ENCODE data around the gene OTUB2. TPM values are rescaled to one million over a fixed set of nuclear protein-coding genes. Genes with fewer than 3 reads are reported as not detected.

The OTUB2 gene
- total RNA-seq, 1 experiment from 2014 or later = 7.7 TPM

DNA sequence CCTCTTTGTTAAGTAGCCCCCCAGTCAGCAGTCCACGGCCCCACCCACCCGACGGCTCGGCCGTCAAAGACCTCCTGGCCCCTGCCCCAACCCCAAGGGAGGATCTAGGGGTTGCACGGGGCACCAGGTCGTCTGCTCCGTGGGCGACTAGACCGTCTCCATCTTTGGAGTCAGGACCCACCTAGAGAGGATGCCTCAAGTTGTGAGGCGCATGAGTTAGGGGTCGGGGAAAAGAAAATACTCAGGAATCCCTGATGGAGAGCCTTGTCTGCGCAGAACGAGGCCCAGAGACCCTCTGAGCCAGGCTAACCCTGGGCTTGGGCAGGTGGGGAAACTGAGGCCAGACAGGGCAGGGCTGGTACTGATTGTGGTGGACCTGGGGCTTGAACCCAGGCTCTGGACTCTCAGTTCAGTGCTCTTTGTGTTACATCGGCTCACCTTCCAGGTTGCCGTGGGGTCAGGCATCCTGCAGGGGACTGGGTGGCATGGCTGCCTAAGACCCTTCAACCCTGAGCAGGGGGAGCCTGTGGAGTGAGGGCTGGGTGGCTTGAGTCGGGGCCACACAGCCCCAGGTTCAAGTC is 839 bp downstream of the OTUB2 start:
- H3F3A ChIP-seq (ENCODE audit: low read length, unreplicated experiment) = peaks cover 4% of the 10 kb centered on the region

DNA sequence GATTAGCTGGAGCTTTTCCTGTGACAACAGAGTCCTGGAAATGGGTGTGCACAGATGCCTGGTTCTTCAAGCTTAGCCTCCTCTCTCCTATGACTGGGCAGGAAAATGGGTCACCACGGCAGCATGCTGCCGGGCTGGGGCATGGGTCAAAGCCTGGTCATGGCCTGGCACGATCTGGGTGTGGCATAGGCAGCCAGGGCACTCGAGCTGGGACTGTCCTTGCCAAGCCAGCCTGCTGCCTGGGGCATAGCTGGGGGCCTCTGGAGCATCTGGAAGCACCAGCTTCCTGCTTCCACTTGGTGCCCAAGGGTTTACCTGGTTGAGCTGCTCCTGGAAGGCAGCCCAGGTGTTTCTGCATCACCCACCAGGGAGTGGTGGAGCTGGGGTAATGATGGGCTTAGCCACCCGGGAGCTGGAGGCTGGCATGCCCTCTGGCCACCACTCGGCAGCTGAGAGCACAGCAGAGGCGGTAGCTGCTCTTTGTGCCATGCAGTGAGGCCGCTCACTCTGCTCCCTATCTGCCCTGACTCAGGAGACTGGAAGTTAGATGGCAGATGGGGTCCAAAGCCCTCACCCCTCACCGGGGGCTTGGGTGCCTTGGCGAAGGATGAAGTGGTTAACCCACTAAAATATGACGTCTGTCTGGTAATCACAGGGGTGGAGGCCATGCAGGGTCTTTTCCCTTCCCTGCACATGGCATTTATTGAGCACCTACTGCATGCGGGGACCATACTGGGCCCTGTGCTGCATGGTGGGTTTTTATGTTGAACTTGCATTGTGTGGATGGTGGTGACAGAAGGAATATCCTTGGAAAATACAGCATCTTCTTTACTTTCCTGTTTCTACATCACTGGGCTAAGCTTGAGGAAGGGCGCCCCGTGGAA is 1.7 kb downstream of the OTUB2 start:
- ChIA-PET CTCF (interaction anchor here (0.9 to 1.7 kb wide), 4 partner anchors 9 to 104 kb away, joined by 3 to 9 read pairs (median 5); partner anchors contain the start of genes DDX24 and IFI27L1), POLR2A (ENCODE audit: unreplicated experiment) (interaction anchor here (0.5 kb wide), 1 partner anchor 41 kb away, joined by 3 read pairs; no protein-coding TSS in a partner anchor)
- no TSS peak for BruUV-seq (replicated peaks)
- Histone ChIP-seq H3F3A (ENCODE audit: low read length, unreplicated experiment) (peaks cover 4% of the 10 kb centered on the region), H3K36me3 (ENCODE audit: low read depth, low read length) (no peaks in the 10 kb centered on the region), H3K79me2 (ENCODE audit: low read length) (peaks cover 19% of the 10 kb centered on the region; the same call in 1 of the 2 replicates), H3K4me2 (ENCODE audit: low read length) (peak overlapping the region; percentile 72), H2AFZ (ENCODE audit: low read length) (no peak overlapping the region), H3K9ac (ENCODE audit: low read length) (peak overlapping the region; percentile 79), H3K9me3 (ENCODE audit: low read length) (no peaks in the 10 kb centered on the region), H4K20me1 (ENCODE audit: low read length) (no peaks in the 10 kb centered on the region), H3K27me3 (ENCODE audit: low read length) (no peaks in the 10 kb centered on the region), H3K27ac (ENCODE audit: low read length) (peak overlapping the region; percentile 98), H3K9me2 (replicated peaks; ENCODE audit: low read length) (no peaks in the 10 kb centered on the region), H3K4me3 (ENCODE audit: low read length) (peak overlapping the region; percentile 67), H3K4me1 (ENCODE audit: insufficient read depth, low read length) (peaks cover 56% of the 10 kb centered on the region)
- peak; percentile 93 for DNase-seq
- peak; percentile 33 for ATAC-seq
- TF ChIP-seq, protein P1, sequence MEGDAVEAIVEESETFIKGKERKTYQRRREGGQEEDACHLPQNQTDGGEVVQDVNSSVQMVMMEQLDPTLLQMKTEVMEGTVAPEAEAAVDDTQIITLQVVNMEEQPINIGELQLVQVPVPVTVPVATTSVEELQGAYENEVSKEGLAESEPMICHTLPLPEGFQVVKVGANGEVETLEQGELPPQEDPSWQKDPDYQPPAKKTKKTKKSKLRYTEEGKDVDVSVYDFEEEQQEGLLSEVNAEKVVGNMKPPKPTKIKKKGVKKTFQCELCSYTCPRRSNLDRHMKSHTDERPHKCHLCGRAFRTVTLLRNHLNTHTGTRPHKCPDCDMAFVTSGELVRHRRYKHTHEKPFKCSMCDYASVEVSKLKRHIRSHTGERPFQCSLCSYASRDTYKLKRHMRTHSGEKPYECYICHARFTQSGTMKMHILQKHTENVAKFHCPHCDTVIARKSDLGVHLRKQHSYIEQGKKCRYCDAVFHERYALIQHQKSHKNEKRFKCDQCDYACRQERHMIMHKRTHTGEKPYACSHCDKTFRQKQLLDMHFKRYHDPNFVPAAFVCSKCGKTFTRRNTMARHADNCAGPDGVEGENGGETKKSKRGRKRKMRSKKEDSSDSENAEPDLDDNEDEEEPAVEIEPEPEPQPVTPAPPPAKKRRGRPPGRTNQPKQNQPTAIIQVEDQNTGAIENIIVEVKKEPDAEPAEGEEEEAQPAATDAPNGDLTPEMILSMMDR (conservative IDR thresholded peaks at IDR 0.05; ENCODE audit: low read depth, low read length) = no peak
- peak; percentile 85 for TF ChIP-seq EZH2phosphoT487 (IDR thresholded peaks at IDR 0.05; ENCODE audit: borderline replicate concordance, low read length)
- intact Hi-C loops (cut with micrococcal nuclease) = loop anchor here (2.0 kb wide), 1 partner anchor 53 kb away; the partner anchor contains the start of genes DDX24 and IFI27L1

More for the DNA sequence above, 839 bp downstream of the OTUB2 start:
- peak overlapping the region; percentile 79 for H3K9ac ChIP-seq (ENCODE audit: low read length)
- TSS peak; percentile 31 for BruUV-seq (replicated peaks)
- H3K27ac ChIP-seq (ENCODE audit: low read length) = peak overlapping the region; percentile 98
- peak overlapping the region; percentile 61 for H2AFZ ChIP-seq (ENCODE audit: low read length)
- TF ChIP-seq EZH2phosphoT487 (IDR thresholded peaks at IDR 0.05; ENCODE audit: borderline replicate concordance, low read length) = no peak
- no peak for TF ChIP-seq EZH2 (IDR thresholded peaks at IDR 0.05; ENCODE audit: low read length, unreplicated experiment)
- TF ChIP-seq, protein P1 (conservative IDR thresholded peaks at IDR 0.05; ENCODE audit: low read depth, low read length) = no peak
- peak overlapping the region; percentile 67 for H3K4me3 ChIP-seq (ENCODE audit: low read length)
- no peaks in the 10 kb centered on the region for H3K27me3 ChIP-seq (ENCODE audit: low read length)
- ChIA-PET POLR2A (ENCODE audit: unreplicated experiment) (no interaction called here), CTCF (interaction anchor here (0.9 kb wide), 1 partner anchor 105 kb away, joined by 4 read pairs; no protein-coding TSS in a partner anchor)
- intact Hi-C loops (cut with micrococcal nuclease) = no loop called here
- H3K9me3 ChIP-seq (ENCODE audit: low read length) = no peaks in the 10 kb centered on the region
- H3K4me2 ChIP-seq (ENCODE audit: low read length) = peak overlapping the region; percentile 65
- no peak for DNase-seq
- no peaks in the 10 kb centered on the region for H3K9me2 ChIP-seq (replicated peaks; ENCODE audit: low read length)
- peaks cover 51% of the 10 kb centered on the region for H3K4me1 ChIP-seq (ENCODE audit: insufficient read depth, low read length)
- no peaks in the 10 kb centered on the region for H3K36me3 ChIP-seq (ENCODE audit: low read depth, low read length)
- no peak for ATAC-seq
- H4K20me1 ChIP-seq (ENCODE audit: low read length) = no peaks in the 10 kb centered on the region
- peaks cover 19% of the 10 kb centered on the region; the same call in 1 of the 2 replicates for H3K79me2 ChIP-seq (ENCODE audit: low read length)

Measured in PC-3 (cell line).